Muscle layer of duodenum (tissue), 2 donors: ENCODE data around the gene CTNNB1.
A peak's percentile ranks its signal among the peaks of the same experiment; 100 is the strongest.

Experiments
- H3K27ac ChIP-seq: one replicate; pipeline ENCODE4 v1.7.0; 2013; ENCODE audit warnings: mild to moderate bottlenecking, low read length
- H3K27me3 ChIP-seq: one replicate; pipeline ENCODE4 v1.7.0; 2013; ENCODE audit warnings: low read depth, mild to moderate bottlenecking, control low read depth, low read length
- H3K36me3 ChIP-seq, 2 donors: one replicate each; pipeline ENCODE4 v1.7.0; 2013; ENCODE audit warnings: low read length in 2 of 2, control low read depth in 1 of 2, mild to moderate bottlenecking in 1 of 2; ENCODE audit not compliant: insufficient read depth in 2 of 2, control insufficient read depth in 1 of 2
- H3K4me1 ChIP-seq, 2 donors: one replicate each; pipeline ENCODE4 v1.7.0; 2013; ENCODE audit warnings: low read length in 2 of 2, mild to moderate bottlenecking in 2 of 2, control low read depth in 1 of 2, moderate library complexity in 1 of 2; ENCODE audit not compliant: insufficient read depth in 2 of 2, control insufficient read depth in 1 of 2
- H3K4me3 ChIP-seq, 2 donors: one replicate each; pipeline ENCODE4 v1.7.0; 2013; ENCODE audit warnings: low read length in 2 of 2, low read depth in 1 of 2, mild to moderate bottlenecking in 1 of 2
- H3K9me3 ChIP-seq, 2 donors: one replicate each; pipeline ENCODE4 v1.7.0; 2013; ENCODE audit warnings: low read length in 2 of 2, control low read depth in 1 of 2, mild to moderate bottlenecking in 1 of 2; ENCODE audit not compliant: control insufficient read depth in 1 of 2
- donor health status: healthy.

CTNNB1 gene

DNA sequence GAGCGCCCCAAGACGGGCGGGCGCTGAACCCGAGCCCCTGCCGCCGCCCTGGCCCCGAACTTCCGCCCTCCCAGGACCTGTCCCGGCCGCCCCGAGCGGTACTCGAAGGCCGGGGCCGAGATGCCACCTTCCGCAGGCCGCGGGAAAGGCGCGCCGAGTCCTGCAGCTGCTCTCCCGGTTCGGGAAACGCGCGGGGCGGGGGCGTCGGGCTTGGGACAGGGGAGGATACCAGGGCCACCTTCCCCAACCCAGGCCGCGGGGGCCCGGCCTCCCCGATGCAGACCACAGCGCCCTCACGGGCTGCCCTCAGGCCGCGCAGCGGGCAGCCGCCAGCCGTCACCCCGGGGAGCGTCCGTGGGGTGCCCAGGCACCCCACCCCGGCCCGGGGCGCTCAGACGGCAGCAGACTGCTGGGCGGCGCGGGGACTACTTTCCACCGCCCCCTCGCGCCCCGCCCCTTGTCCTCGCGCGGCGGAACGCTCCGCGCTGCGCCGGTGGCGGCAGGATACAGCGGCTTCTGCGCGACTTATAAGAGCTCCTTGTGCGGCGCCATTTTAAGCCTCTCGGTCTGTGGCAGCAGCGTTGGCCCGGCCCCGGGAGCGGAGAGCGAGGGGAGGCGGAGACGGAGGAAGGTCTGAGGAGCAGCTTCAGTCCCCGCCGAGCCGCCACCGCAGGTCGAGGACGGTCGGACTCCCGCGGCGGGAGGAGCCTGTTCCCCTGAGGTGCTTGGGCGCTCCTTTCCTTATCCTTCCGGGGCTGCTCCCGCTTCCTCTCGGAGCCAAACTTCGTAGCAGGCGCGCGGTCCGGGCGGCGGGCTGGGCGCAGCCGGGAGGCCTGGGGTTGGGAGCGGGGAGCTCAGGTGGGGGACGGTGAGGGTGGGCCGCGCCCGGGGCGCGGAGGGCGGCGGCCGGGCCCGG is at the start of gene CTNNB1:
CTNNB1 (plus strand) TSS at position 556 of the 916 bp plus-strand sequence. CDS start 24,564 bp downstream, outside the sequence.
- no peaks in the 10 kb centered on the region for H3K9me3 ChIP-seq
- no peaks in the 10 kb centered on the region for H3K36me3 ChIP-seq
- peak within 1 kb of the TSS; percentile 90 for H3K27ac ChIP-seq
- peak within 1 kb of the TSS; percentile 85 to 98 for H3K4me3 ChIP-seq
- peaks cover 12 to 35% of the 10 kb centered on the region in 2 donors for H3K4me1 ChIP-seq
- no peaks in the 10 kb centered on the region for H3K27me3 ChIP-seq

DNA sequence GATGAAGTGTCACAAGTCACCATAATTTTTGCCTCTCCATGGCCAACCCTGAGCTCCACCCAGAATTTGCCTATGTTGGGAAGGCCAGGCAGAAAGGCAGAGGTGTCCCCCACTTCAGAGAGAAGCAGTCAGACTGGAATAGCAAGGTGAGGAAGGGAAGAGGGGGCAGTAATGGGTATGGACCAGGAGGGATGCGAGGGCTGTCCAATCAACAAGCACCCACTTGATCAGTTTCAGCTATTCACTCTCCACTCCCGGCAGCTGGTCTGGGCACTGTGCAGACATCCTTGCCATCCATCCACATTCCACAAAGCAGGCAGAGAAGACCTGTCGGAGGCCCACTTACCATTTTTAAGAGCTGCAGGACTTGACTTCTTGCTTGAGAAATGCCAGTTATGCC is 43.5 kb upstream of the CTNNB1 start:
- no peak overlapping the region for H3K27ac ChIP-seq
- no peaks in the 10 kb centered on the region for H3K4me1 ChIP-seq
- H3K36me3 ChIP-seq, result no peaks in the 10 kb centered on the region
- H3K9me3 ChIP-seq, result no peaks in the 10 kb centered on the region
- no peak overlapping the region for H3K4me3 ChIP-seq
- no peaks in the 10 kb centered on the region for H3K27me3 ChIP-seq

DNA sequence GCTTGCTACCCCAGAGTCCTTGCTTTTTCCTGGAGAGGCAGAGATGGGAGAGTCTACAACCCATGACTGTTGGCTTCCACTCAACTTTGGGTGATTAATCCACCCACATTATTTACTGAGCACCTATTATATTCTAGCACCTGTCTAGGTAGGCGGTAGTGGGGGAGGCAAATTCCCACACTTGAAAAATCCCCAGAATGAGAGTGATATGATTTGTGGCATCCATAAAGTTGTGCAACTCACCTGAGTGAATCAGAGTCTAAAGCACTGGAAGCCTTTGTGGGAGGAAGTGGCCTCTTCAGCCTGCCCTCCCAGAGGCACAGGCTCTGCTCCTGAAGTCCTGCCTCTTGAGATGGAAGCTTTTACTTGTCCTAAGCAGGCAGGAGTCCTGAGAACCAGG is 40.4 kb upstream of the CTNNB1 start:
- peak overlapping the region; percentile 79 for H3K27ac ChIP-seq
- H3K9me3 ChIP-seq, result no peaks in the 10 kb centered on the region
- peaks cover 0 to 6% of the 10 kb centered on the region in 2 donors for H3K4me1 ChIP-seq
- no peaks in the 10 kb centered on the region for H3K27me3 ChIP-seq
- no peak overlapping the region for H3K4me3 ChIP-seq
- no peaks in the 10 kb centered on the region for H3K36me3 ChIP-seq

DNA sequence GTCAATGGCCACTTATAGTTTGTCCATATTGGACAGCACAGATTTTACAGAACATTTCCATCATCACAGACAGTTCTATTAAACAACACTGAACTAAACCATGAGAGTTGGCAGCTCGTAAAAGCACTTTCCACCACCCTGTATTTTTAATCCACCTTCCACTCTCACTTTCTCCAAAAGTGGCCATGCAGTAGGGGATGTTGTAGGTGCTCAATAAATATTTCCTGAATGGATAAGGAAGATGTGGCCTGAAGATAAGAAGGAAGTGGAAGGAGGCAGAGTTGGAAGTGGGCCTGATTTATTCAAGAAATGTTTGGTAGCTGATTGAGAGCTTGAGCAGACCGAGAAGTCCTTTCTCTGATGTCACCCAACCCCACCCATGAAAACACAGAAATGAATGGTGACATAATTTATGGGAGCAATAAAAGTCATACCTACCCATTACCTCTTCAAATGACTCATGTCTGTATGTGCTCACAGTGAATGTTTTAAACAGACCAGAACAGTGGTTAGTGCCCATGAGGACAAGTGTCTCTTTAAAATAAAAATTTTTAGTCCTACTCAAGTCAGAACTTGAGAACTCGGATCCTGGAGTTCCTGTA is 39.6 kb upstream of the CTNNB1 start:
- H3K27ac ChIP-seq, result peak overlapping the region; percentile 79
- no peaks in the 10 kb centered on the region for H3K9me3 ChIP-seq
- no peaks in the 10 kb centered on the region for H3K27me3 ChIP-seq
- H3K36me3 ChIP-seq, result no peaks in the 10 kb centered on the region
- no peak overlapping the region for H3K4me3 ChIP-seq
- peaks cover 0 to 13% of the 10 kb centered on the region in 2 donors for H3K4me1 ChIP-seq

DNA sequence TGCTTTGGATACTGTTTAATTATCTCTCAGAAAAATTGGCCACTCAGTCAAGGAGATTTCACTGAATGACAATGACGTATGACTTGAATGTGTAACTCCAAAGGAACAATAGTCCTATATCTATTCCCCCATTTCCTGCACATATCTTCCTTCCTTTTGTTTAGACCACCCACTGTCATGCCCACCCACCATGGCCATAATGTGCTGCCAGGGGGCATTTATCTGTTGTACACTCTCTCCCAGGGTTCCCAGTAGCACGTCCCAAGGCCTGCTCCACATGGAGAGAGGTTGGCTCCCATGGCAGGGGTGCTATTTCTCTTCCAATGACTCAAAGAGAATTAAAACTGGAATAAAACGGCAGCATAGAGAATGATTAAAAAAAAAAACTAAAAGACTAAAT is 36.8 kb upstream of the CTNNB1 start:
- Histone ChIP-seq H3K27ac (no peak overlapping the region), H3K9me3 (no peaks in the 10 kb centered on the region), H3K27me3 (no peaks in the 10 kb centered on the region), H3K4me1 (peaks cover 0 to 13% of the 10 kb centered on the region in 2 donors), H3K4me3 (no peak overlapping the region), H3K36me3 (no peaks in the 10 kb centered on the region)

DNA sequence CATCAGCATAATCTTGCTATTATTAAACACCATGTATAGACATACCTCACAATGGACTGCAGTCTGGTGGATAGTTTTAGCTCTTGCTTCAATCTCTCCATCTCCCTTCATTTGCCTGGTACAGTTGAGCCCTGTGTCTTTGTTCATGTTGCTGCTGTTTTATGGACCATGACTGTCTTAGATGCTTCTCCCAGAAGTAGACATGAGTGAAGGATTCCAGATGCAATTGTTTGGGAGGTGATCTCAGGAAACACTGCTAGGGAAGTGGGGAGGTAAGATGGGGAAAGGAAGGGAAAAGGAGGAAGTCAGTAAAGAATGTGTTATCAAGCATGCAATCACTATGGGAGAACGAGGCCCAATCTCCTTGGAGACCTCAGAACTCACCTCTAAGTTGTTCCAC is 36.3 kb upstream of the CTNNB1 start:
- no peak overlapping the region for H3K27ac ChIP-seq
- H3K27me3 ChIP-seq, result no peaks in the 10 kb centered on the region

DNA sequence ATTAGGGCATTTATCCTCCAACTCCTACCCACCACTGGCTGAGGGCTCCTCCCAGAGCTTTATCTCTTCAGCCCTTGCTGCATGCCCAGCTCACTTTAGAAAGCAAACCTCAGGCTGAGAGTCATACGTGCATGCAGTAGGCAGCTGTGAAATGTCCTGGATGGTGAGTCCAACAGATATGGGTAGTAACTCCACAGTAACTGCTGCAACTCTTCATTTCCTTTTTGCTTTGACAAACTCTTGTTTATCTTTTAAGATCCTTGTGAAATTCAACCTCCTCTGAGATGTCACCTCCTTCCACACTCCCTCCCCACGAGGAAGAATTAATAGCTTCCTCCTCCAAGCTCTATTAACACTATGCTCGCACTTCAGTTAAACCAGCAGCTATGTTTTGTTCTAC is 35.9 kb upstream of the CTNNB1 start:
- peaks cover 0 to 13% of the 10 kb centered on the region in 2 donors for H3K4me1 ChIP-seq
- no peak overlapping the region for H3K27ac ChIP-seq
- H3K9me3 ChIP-seq, result no peaks in the 10 kb centered on the region
- no peak overlapping the region for H3K4me3 ChIP-seq
- no peaks in the 10 kb centered on the region for H3K36me3 ChIP-seq
- no peaks in the 10 kb centered on the region for H3K27me3 ChIP-seq

More for the DNA sequence above, 36.3 kb upstream of the CTNNB1 start:
- H3K9me3 ChIP-seq, result no peaks in the 10 kb centered on the region
- H3K4me3 ChIP-seq, result no peak overlapping the region
- H3K4me1 ChIP-seq, result peaks cover 0 to 13% of the 10 kb centered on the region in 2 donors
- H3K36me3 ChIP-seq, result no peaks in the 10 kb centered on the region

DNA sequence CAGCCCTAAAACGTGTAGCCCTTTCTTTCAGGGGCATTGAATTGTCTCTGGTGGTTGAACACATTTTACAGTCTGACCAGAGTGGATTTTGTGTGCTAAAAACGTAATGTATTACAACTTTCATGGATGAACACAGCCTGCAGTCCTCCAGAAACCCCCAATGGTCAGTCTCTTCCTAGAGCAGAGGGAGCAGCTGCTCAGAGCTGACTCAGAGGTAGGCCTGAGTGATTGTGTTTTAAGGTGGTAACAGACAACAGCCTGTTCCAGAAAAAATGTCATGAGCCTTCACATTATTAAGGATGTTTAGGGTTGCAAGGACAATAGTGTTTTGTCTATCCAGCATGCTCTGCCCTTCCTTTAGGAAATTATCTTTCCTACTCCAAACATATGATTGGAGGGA is 34.5 kb upstream of the CTNNB1 start:
- Histone ChIP-seq H3K27me3 (no peaks in the 10 kb centered on the region), H3K27ac (no peak overlapping the region), H3K4me1 (peaks cover 0 to 13% of the 10 kb centered on the region in 2 donors)

DNA sequence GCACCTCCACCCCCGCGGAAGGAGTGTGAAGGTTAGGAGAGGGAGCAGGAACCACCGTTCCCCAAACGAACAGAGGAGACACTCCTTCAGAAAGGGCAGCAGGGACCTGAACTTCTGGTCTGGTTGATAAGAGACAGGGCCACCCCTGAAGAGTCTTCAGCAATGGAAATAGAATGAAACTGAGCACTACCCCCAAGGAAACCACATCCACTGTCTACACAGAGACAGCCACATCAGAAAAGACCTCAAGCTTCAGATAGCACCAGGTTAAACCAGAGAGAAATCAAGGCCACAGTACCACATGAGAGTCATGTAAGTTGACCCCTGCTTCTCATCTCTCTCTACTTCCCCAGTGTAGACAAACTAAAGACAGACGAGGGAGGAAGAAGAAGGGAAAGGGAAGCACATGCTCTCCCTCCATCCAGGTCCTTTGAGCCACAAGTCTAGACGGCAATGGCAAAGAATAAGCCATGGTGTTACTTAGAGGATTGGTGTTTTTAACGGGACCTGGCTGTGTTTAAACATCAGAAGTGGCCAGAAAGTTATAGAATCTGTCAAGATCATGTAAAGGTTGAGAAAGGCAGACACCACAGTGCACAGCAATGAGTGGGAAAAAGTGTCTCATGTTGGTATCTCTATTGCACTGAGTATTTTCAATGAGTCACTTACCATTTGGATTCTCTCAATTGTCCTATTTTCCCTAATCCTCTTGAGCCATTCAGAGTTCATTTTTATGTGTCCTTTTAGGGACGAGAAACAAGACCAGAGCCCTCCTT is 31.4 kb upstream of the CTNNB1 start:
- no peaks in the 10 kb centered on the region for H3K27me3 ChIP-seq
- no peak overlapping the region for H3K4me3 ChIP-seq
- H3K4me1 ChIP-seq, result peaks cover 0 to 13% of the 10 kb centered on the region in 2 donors
- no peaks in the 10 kb centered on the region for H3K9me3 ChIP-seq
- no peaks in the 10 kb centered on the region for H3K36me3 ChIP-seq
- no peak overlapping the region for H3K27ac ChIP-seq

More for the DNA sequence above, 34.5 kb upstream of the CTNNB1 start:
- Histone ChIP-seq H3K4me3 (no peak overlapping the region), H3K9me3 (no peaks in the 10 kb centered on the region), H3K36me3 (no peaks in the 10 kb centered on the region)

DNA sequence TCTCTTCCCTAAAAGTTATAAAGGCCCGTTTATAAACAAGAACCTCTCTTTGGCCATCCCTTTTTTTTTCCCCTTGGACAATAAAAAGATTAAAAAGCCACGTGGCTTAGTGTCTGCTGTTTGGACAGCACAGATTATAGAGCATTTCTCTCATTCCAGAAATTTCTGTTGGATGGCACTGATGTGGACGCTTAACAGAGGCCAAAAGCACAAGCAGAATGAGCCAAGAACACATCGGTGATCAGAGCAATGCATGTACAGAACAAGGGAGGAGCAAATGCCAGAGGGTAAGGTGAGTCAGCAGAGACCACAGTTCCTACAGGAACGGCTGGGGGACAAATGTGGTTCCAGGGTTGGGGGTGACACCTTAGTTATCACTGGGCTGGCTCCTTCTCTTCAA is 30.3 kb upstream of the CTNNB1 start:
- Histone ChIP-seq H3K27ac (no peak overlapping the region), H3K4me1 (peaks cover 0 to 6% of the 10 kb centered on the region in 2 donors), H3K9me3 (no peaks in the 10 kb centered on the region), H3K27me3 (no peaks in the 10 kb centered on the region), H3K4me3 (no peak overlapping the region), H3K36me3 (no peaks in the 10 kb centered on the region)
